ENCODE measurements around the gene ASB9.

DNA sequence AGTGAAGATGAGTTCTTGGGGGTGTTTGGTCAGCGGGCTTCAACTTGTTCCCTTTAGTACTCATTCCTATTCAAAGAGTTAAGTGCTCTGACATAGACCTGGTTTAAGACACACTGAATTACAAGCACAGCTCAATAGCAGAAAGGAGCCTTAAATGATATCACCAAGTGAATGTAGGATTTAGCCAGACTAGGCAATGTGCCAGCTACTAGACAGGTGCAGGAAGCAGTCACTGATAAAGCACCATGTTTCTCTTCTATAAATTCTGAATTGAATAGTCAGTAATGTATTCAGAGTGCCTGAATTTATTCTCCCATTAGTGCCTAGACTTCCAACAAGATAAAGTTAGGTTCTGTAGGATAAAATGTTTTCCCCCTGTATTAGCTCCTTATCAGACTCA lies 63.6 kb downstream of the ASB9 start:
- no peak for TF ChIP-seq ZNF354B (CRISPR knock-in tag; IDR thresholded peaks at IDR 0.05)
- TF ChIP-seq, protein P1, sequence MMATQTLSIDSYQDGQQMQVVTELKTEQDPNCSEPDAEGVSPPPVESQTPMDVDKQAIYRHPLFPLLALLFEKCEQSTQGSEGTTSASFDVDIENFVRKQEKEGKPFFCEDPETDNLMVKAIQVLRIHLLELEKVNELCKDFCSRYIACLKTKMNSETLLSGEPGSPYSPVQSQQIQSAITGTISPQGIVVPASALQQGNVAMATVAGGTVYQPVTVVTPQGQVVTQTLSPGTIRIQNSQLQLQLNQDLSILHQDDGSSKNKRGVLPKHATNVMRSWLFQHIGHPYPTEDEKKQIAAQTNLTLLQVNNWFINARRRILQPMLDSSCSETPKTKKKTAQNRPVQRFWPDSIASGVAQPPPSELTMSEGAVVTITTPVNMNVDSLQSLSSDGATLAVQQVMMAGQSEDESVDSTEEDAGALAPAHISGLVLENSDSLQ (IDR thresholded peaks at IDR 0.05) = no peak
- TF ChIP-seq ETV5 (CRISPR knock-in tag; IDR thresholded peaks at IDR 0.05; ENCODE audit: low read depth) = no peak
- TF ChIP-seq NR1H2 (CRISPR knock-in tag; IDR thresholded peaks at IDR 0.05) = no peak
- TF ChIP-seq BCL6 (CRISPR knock-in tag; IDR thresholded peaks at IDR 0.05) = no peak
- TF ChIP-seq, protein P2, sequence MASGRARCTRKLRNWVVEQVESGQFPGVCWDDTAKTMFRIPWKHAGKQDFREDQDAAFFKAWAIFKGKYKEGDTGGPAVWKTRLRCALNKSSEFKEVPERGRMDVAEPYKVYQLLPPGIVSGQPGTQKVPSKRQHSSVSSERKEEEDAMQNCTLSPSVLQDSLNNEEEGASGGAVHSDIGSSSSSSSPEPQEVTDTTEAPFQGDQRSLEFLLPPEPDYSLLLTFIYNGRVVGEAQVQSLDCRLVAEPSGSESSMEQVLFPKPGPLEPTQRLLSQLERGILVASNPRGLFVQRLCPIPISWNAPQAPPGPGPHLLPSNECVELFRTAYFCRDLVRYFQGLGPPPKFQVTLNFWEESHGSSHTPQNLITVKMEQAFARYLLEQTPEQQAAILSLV (tag; IDR thresholded peaks at IDR 0.05) = no peak
- TF ChIP-seq POLR2A (conservative IDR thresholded peaks at IDR 0.05) = no peak
- TF ChIP-seq HCFC1 (IDR thresholded peaks at IDR 0.05; ENCODE audit: low read depth, low read length) = no peak

Data from K562 (cell line).